ENCODE results near the gene ARHGAP24. TPM values are rescaled to one million over a fixed set of nuclear protein-coding genes. Genes with fewer than 3 reads are reported as not detected.

The ARHGAP24 gene
- total RNA-seq, 1 donor from 2014 or later, result not detected

GRCh38 chr4:85688055-85688740, 213.2 kb downstream of the ARHGAP24 start:
- Mint-ChIP-seq H3K36me3 (ENCODE audit: low read depth) (no peaks in the 10 kb centered on the region), H3K4me3 (no peak overlapping the region), H3K9me3 (peaks cover 5% of the 10 kb centered on the region), H3K27ac (no peak overlapping the region), H3K27me3 (ENCODE audit: insufficient read depth) (no peaks in the 10 kb centered on the region), H3K4me1 (ENCODE audit: low read depth) (no peaks in the 10 kb centered on the region)
- no peak for DNase-seq (ENCODE audit: low spot score)
- intact Hi-C loops (cut with micrococcal nuclease), result no loop called here

GRCh38 chr4:85696661-85697060, 221.7 kb downstream of the ARHGAP24 start:
- DNase-seq (ENCODE audit: low spot score), result no peak
- Mint-ChIP-seq H3K27ac (no peak overlapping the region), H3K4me3 (no peak overlapping the region), H3K4me1 (ENCODE audit: low read depth) (no peaks in the 10 kb centered on the region), H3K9me3 (peaks cover 3% of the 10 kb centered on the region), H3K27me3 (ENCODE audit: insufficient read depth) (no peaks in the 10 kb centered on the region), H3K36me3 (ENCODE audit: low read depth) (no peaks in the 10 kb centered on the region)
- intact Hi-C loops (cut with micrococcal nuclease), result no loop called here

GRCh38 chr4:85697854-85698253, 222.9 kb downstream of the ARHGAP24 start:
- DNase-seq (ENCODE audit: low spot score), result no peak
- H3K9me3 Mint-ChIP-seq, result peaks cover 3% of the 10 kb centered on the region
- intact Hi-C loops (cut with micrococcal nuclease), result no loop called here
- H3K4me1 Mint-ChIP-seq (ENCODE audit: low read depth), result no peaks in the 10 kb centered on the region
- H3K27ac Mint-ChIP-seq, result peak overlapping the region; percentile 0
- no peaks in the 10 kb centered on the region for H3K36me3 Mint-ChIP-seq (ENCODE audit: low read depth)
- H3K4me3 Mint-ChIP-seq, result no peak overlapping the region
- H3K27me3 Mint-ChIP-seq (ENCODE audit: insufficient read depth), result no peaks in the 10 kb centered on the region

GRCh38 chr4:85700362-85700761, 225.4 kb downstream of the ARHGAP24 start:
- H3K27ac Mint-ChIP-seq, result no peak overlapping the region
- DNase-seq (ENCODE audit: low spot score), result no peak
- no peaks in the 10 kb centered on the region for H3K27me3 Mint-ChIP-seq (ENCODE audit: insufficient read depth)
- H3K4me1 Mint-ChIP-seq (ENCODE audit: low read depth), result no peaks in the 10 kb centered on the region
- intact Hi-C loops (cut with micrococcal nuclease), result no loop called here
- no peak overlapping the region for H3K4me3 Mint-ChIP-seq
- H3K36me3 Mint-ChIP-seq (ENCODE audit: low read depth), result no peaks in the 10 kb centered on the region
- H3K9me3 Mint-ChIP-seq, result no peaks in the 10 kb centered on the region

- Mint-ChIP-seq H3K4me1 (ENCODE audit: low read depth) (no peaks in the 10 kb centered on the region), H3K9me3 (no peaks in the 10 kb centered on the region), H3K27ac (no peak overlapping the region), H3K36me3 (ENCODE audit: low read depth) (no peaks in the 10 kb centered on the region), H3K4me3 (no peak overlapping the region), H3K27me3 (ENCODE audit: insufficient read depth) (no peaks in the 10 kb centered on the region)
- DNase-seq (ENCODE audit: low spot score), result no peak
- intact Hi-C loops (cut with micrococcal nuclease), result no loop called here
Observed at GRCh38 chr4:85701861-85702321, 226.9 kb downstream of the ARHGAP24 start.

GRCh38 chr4:85703096-85703495, 228.1 kb downstream of the ARHGAP24 start:
- Mint-ChIP-seq H3K27me3 (ENCODE audit: insufficient read depth) (no peaks in the 10 kb centered on the region), H3K27ac (no peak overlapping the region)
- DNase-seq (ENCODE audit: low spot score), result no peak

GRCh38 chr4:85707611-85708010, 232.7 kb downstream of the ARHGAP24 start:
- Mint-ChIP-seq H3K27ac (no peak overlapping the region), H3K4me1 (ENCODE audit: low read depth) (no peaks in the 10 kb centered on the region), H3K27me3 (ENCODE audit: insufficient read depth) (no peaks in the 10 kb centered on the region), H3K4me3 (no peak overlapping the region), H3K9me3 (no peaks in the 10 kb centered on the region), H3K36me3 (ENCODE audit: low read depth) (no peaks in the 10 kb centered on the region)
- intact Hi-C loops (cut with micrococcal nuclease), result no loop called here
- DNase-seq (ENCODE audit: low spot score), result no peak

More at GRCh38 chr4:85703096-85703495, 228.1 kb downstream of the ARHGAP24 start:
- Mint-ChIP-seq H3K36me3 (ENCODE audit: low read depth) (no peaks in the 10 kb centered on the region), H3K9me3 (no peaks in the 10 kb centered on the region), H3K4me3 (no peak overlapping the region), H3K4me1 (ENCODE audit: low read depth) (no peaks in the 10 kb centered on the region)
- intact Hi-C loops (cut with micrococcal nuclease), result no loop called here

GRCh38 chr4:85708468-85708867, 233.5 kb downstream of the ARHGAP24 start:
- no peaks in the 10 kb centered on the region for H3K9me3 Mint-ChIP-seq
- intact Hi-C loops (cut with micrococcal nuclease), result no loop called here

GRCh38 chr4:85713005-85713404, 238.1 kb downstream of the ARHGAP24 start:
- H3K27ac Mint-ChIP-seq, result no peak overlapping the region
- no peak for DNase-seq (ENCODE audit: low spot score)
- no peaks in the 10 kb centered on the region for H3K36me3 Mint-ChIP-seq (ENCODE audit: low read depth)
- no peaks in the 10 kb centered on the region for H3K27me3 Mint-ChIP-seq (ENCODE audit: insufficient read depth)
- H3K4me1 Mint-ChIP-seq (ENCODE audit: low read depth), result no peaks in the 10 kb centered on the region
- H3K4me3 Mint-ChIP-seq, result no peak overlapping the region
- intact Hi-C loops (cut with micrococcal nuclease), result no loop called here
- no peaks in the 10 kb centered on the region for H3K9me3 Mint-ChIP-seq

More at GRCh38 chr4:85708468-85708867, 233.5 kb downstream of the ARHGAP24 start:
- Mint-ChIP-seq H3K4me3 (no peak overlapping the region), H3K27me3 (ENCODE audit: insufficient read depth) (no peaks in the 10 kb centered on the region), H3K36me3 (ENCODE audit: low read depth) (no peaks in the 10 kb centered on the region), H3K4me1 (ENCODE audit: low read depth) (no peaks in the 10 kb centered on the region), H3K27ac (no peak overlapping the region)
- no peak for DNase-seq (ENCODE audit: low spot score)

- Mint-ChIP-seq H3K4me1 (ENCODE audit: low read depth) (no peaks in the 10 kb centered on the region), H3K36me3 (ENCODE audit: low read depth) (no peaks in the 10 kb centered on the region), H3K27ac (no peak overlapping the region), H3K27me3 (ENCODE audit: insufficient read depth) (no peaks in the 10 kb centered on the region), H3K9me3 (no peaks in the 10 kb centered on the region), H3K4me3 (no peak overlapping the region)
- intact Hi-C loops (cut with micrococcal nuclease), result no loop called here
- DNase-seq (ENCODE audit: low spot score), result no peak
Observed at GRCh38 chr4:85715991-85716737, 241.2 kb downstream of the ARHGAP24 start.

GRCh38 chr4:85717351-85717750, 242.4 kb downstream of the ARHGAP24 start:
- DNase-seq (ENCODE audit: low spot score), result no peak
- H3K36me3 Mint-ChIP-seq (ENCODE audit: low read depth), result no peaks in the 10 kb centered on the region
- intact Hi-C loops (cut with micrococcal nuclease), result no loop called here
- no peaks in the 10 kb centered on the region for H3K9me3 Mint-ChIP-seq
- no peak overlapping the region for H3K27ac Mint-ChIP-seq
- no peaks in the 10 kb centered on the region for H3K27me3 Mint-ChIP-seq (ENCODE audit: insufficient read depth)
- no peak overlapping the region for H3K4me3 Mint-ChIP-seq
- H3K4me1 Mint-ChIP-seq (ENCODE audit: low read depth), result no peaks in the 10 kb centered on the region

- intact Hi-C loops (cut with micrococcal nuclease), result no loop called here
Observed at GRCh38 chr4:85717847-85718246, 242.9 kb downstream of the ARHGAP24 start.

GRCh38 chr4:85720735-85721134, 245.8 kb downstream of the ARHGAP24 start:
- no peaks in the 10 kb centered on the region for H3K27me3 Mint-ChIP-seq (ENCODE audit: insufficient read depth)
- no peaks in the 10 kb centered on the region for H3K36me3 Mint-ChIP-seq (ENCODE audit: low read depth)
- no peaks in the 10 kb centered on the region for H3K9me3 Mint-ChIP-seq
- no peaks in the 10 kb centered on the region for H3K4me1 Mint-ChIP-seq (ENCODE audit: low read depth)
- intact Hi-C loops (cut with micrococcal nuclease), result no loop called here
- H3K4me3 Mint-ChIP-seq, result no peak overlapping the region
- no peak overlapping the region for H3K27ac Mint-ChIP-seq
- no peak for DNase-seq (ENCODE audit: low spot score)

More at GRCh38 chr4:85717847-85718246, 242.9 kb downstream of the ARHGAP24 start:
- Mint-ChIP-seq H3K4me3 (no peak overlapping the region), H3K27ac (no peak overlapping the region), H3K36me3 (ENCODE audit: low read depth) (no peaks in the 10 kb centered on the region), H3K9me3 (no peaks in the 10 kb centered on the region), H3K27me3 (ENCODE audit: insufficient read depth) (no peaks in the 10 kb centered on the region), H3K4me1 (ENCODE audit: low read depth) (no peaks in the 10 kb centered on the region)
- DNase-seq (ENCODE audit: low spot score), result no peak
